Smooth muscle cell (in vitro differentiated cells): Measurements from ENCODE around the gene SLC22A16. TPM values are rescaled to one million over a fixed set of nuclear protein-coding genes. Genes with fewer than 3 reads are reported as not detected.

Source experiments
- DNase-seq: peaks from one replicate; lab custom pipeline; 2025; ENCODE audit not compliant: unreplicated experiment; lab: John Stamatoyannopoulos, UW
- H2AFZ ChIP-seq: fragments of 200-600 bp; sonication (generic); 2 replicates; pipeline ENCODE4 v1.6.0; 2016; ENCODE audit warnings: antibody characterized with exemption, low read depth, mild to moderate bottlenecking
- H3F3A ChIP-seq: fragments of 200-600 bp; sonication (generic); 2 replicates; pipeline ENCODE4 v1.6.0; 2017; ENCODE audit warnings: antibody characterized with exemption, low read depth
- H3K27ac ChIP-seq: fragments of 200-600 bp; sonication (generic); 2 replicates; pipeline ENCODE4 v1.5.1; 2016; ENCODE audit warnings: low read depth, mild to moderate bottlenecking
- H3K27me3 ChIP-seq: fragments of 200-600 bp; sonication (generic); 2 replicates; pipeline ENCODE4 v1.6.1; 2016; ENCODE audit warnings: low read depth, mild to moderate bottlenecking
- H3K36me3 ChIP-seq: fragments of 200-600 bp; sonication (generic); 2 replicates; pipeline ENCODE4 v1.5.1; 2016; ENCODE audit warnings: low read depth
- H3K4me1 ChIP-seq: fragments of 200-600 bp; sonication (generic); 2 replicates; pipeline ENCODE4 v1.5.1; 2016; ENCODE audit warnings: low read depth
- H3K4me2 ChIP-seq: fragments of 200-600 bp; sonication (generic); 2 replicates; pipeline ENCODE4 v1.6.0; 2016; ENCODE audit warnings: mild to moderate bottlenecking
- H3K4me3 ChIP-seq: fragments of 200-600 bp; sonication (generic); 2 replicates; pipeline ENCODE4 v1.5.1; 2016; ENCODE audit warnings: mild to moderate bottlenecking
- H3K79me2 ChIP-seq: fragments of 200-600 bp; sonication (generic); 2 replicates; pipeline ENCODE4 v1.6.0; 2016; ENCODE audit warnings: low read depth, mild to moderate bottlenecking
- H3K9ac ChIP-seq: fragments of 200-600 bp; sonication (generic); 2 replicates; pipeline ENCODE4 v1.6.0; 2016; ENCODE audit warnings: low read depth
- H3K9me3 ChIP-seq: fragments of 200-600 bp; sonication (generic); replicated peaks from 2 replicates; pipeline ENCODE4 v1.5.1; 2016; ENCODE audit warnings: low read depth
- H4K20me1 ChIP-seq: fragments of 200-600 bp; sonication (generic); 2 replicates; pipeline ENCODE4 v1.6.0; 2016; ENCODE audit warnings: low read depth
- WGBS: methylation state at CpG from one replicate; pipeline ENCODE4 v1.1.7; 2016; ENCODE audit warnings: low lambda C conversion rate; 5-methylcytosine and 5-hydroxymethylcytosine counted together
- polyA plus RNA-seq: library from polyadenylated mRNA; unstranded; fragments of >200 nt; fragmentation: Nextera tagmentation; extraction: Ambion mirVana; gene quantifications from 2 replicates; pipeline ENCODE4 v1.2.1, GENCODE V29; 2016
- total RNA-seq: library from RNA; depleted of rRNA; stranded (reverse); fragments of >200 nt; gene quantifications from 2 replicates; pipeline ENCODE4 v1.2.3, GENCODE V29; 2014
- TF ChIP-seq, protein P1 (sequence below): fragments of 200-600 bp; sonication (generic); IDR thresholded peaks from 2 replicates; pipeline ENCODE4 v1.5.1; 2017; ENCODE audit warnings: borderline replicate concordance, mild to moderate bottlenecking, antibody characterized with exemption; ENCODE audit not compliant: insufficient read depth, poor library complexity, severe bottlenecking

The SLC22A16 gene
- total and polyA plus RNA-seq, 2 experiments from 2014 or later = not detected

DNA sequence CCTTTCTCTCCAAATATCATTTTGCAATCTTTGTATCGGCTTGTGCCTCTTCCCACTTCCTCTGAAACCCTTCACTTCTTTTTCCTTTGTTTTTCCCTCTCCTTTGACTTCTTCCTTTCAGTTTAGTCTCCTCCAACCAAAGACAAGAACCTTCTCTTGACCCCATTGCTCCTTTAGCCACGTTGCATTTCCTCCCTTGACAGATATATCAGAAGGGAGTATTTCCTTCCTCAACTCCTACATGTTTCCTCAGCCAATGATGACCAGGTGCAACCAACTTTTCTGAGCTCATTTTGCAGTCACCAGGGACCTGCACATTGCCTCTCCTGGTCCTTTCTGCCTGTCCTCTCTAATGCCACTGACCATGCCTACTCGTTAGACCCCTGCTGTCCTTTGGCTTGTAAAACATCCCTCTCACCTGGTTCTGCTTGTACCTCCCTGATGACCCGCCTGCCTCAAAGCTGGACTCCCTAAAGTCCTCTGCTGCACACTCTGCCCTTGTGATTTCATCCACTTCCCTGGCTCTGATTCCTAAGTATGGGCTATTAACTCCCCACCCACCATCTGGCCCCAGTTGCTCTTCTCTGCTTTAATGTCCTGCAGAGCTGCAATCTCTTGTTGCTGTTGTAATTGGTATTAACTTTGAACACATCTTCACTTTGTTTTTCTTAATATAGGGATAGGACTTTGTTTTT is 27.4 kb downstream of the SLC22A16 start:
- H3K4me2 ChIP-seq = no peak overlapping the region
- no peaks in the 10 kb centered on the region for H4K20me1 ChIP-seq
- H3K9ac ChIP-seq = no peak overlapping the region
- H3K4me1 ChIP-seq = no peaks in the 10 kb centered on the region
- no peak overlapping the region for H3K27ac ChIP-seq
- TF ChIP-seq, protein P1, sequence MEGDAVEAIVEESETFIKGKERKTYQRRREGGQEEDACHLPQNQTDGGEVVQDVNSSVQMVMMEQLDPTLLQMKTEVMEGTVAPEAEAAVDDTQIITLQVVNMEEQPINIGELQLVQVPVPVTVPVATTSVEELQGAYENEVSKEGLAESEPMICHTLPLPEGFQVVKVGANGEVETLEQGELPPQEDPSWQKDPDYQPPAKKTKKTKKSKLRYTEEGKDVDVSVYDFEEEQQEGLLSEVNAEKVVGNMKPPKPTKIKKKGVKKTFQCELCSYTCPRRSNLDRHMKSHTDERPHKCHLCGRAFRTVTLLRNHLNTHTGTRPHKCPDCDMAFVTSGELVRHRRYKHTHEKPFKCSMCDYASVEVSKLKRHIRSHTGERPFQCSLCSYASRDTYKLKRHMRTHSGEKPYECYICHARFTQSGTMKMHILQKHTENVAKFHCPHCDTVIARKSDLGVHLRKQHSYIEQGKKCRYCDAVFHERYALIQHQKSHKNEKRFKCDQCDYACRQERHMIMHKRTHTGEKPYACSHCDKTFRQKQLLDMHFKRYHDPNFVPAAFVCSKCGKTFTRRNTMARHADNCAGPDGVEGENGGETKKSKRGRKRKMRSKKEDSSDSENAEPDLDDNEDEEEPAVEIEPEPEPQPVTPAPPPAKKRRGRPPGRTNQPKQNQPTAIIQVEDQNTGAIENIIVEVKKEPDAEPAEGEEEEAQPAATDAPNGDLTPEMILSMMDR = no peak
- no peaks in the 10 kb centered on the region for H3K36me3 ChIP-seq
- WGBS = 84% methylated on average over 4 of the region's 4 CpGs
- H3K79me2 ChIP-seq = no peaks in the 10 kb centered on the region
- H2AFZ ChIP-seq = no peak overlapping the region
- H3K4me3 ChIP-seq = no peak overlapping the region
- H3K27me3 ChIP-seq = no peaks in the 10 kb centered on the region
- no peaks in the 10 kb centered on the region for H3K9me3 ChIP-seq
- H3F3A ChIP-seq = no peaks in the 10 kb centered on the region
- no peak for DNase-seq

DNA sequence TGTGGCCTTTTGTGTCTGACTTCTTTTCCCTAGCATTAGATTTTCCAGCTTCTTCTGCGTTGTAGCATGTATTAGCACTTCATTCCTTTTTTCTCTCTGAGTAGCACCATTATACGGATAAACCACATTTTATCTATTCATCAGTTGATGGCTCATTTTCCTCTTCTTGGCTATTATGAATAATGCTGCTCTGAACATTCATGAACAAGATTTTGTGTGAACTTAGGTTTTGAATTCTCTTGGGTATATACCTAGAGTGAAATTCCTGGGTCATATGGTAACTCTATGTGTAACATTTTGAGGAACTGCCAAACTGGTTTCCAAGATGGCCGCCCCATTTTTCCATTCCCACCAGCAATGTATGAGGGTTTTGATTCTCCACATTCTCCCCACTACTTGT is 28.7 kb downstream of the SLC22A16 start:
- Histone ChIP-seq H2AFZ (no peak overlapping the region), H3K27ac (no peak overlapping the region), H3K79me2 (no peaks in the 10 kb centered on the region), H3K27me3 (no peaks in the 10 kb centered on the region), H3K4me2 (no peak overlapping the region), H3K9ac (no peak overlapping the region), H3K4me1 (no peaks in the 10 kb centered on the region), H4K20me1 (no peaks in the 10 kb centered on the region), H3F3A (no peaks in the 10 kb centered on the region), H3K9me3 (no peaks in the 10 kb centered on the region), H3K36me3 (no peaks in the 10 kb centered on the region), H3K4me3 (no peak overlapping the region)
- TF ChIP-seq, protein P1 = no peak
- 88% methylated on average over 3 of the region's 3 CpGs for WGBS
- no peak for DNase-seq

DNA sequence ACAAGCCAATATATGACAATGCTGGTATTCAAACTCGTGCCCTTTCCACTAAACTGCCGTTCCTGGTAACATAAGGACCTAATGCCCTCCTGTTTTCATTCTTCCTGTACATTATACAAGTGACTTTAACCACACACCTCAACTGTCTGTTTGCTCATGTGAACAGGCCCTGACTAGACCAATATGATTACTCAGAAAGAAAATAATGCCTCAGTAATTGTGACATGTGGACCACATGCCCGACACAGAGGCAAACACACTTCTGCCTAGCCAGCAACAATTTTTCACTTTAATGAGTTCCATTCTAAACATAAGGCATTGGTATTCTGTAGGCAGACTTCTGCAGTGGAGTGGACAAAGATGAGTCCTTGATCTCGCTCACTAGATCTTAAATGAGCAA is 30.0 kb downstream of the SLC22A16 start:
- H3K36me3 ChIP-seq = no peaks in the 10 kb centered on the region
- H3K9ac ChIP-seq = no peak overlapping the region
- H3K9me3 ChIP-seq = no peaks in the 10 kb centered on the region
- no peaks in the 10 kb centered on the region for H3F3A ChIP-seq
- no peak for DNase-seq
- 78% methylated on average over 4 of the region's 4 CpGs for WGBS
- H3K27ac ChIP-seq = no peak overlapping the region
- TF ChIP-seq, protein P1 = no peak
- no peaks in the 10 kb centered on the region for H3K27me3 ChIP-seq
- no peak overlapping the region for H3K4me2 ChIP-seq
- no peaks in the 10 kb centered on the region for H4K20me1 ChIP-seq
- no peaks in the 10 kb centered on the region for H3K79me2 ChIP-seq
- H3K4me1 ChIP-seq = no peaks in the 10 kb centered on the region
- no peak overlapping the region for H2AFZ ChIP-seq
- no peak overlapping the region for H3K4me3 ChIP-seq

DNA sequence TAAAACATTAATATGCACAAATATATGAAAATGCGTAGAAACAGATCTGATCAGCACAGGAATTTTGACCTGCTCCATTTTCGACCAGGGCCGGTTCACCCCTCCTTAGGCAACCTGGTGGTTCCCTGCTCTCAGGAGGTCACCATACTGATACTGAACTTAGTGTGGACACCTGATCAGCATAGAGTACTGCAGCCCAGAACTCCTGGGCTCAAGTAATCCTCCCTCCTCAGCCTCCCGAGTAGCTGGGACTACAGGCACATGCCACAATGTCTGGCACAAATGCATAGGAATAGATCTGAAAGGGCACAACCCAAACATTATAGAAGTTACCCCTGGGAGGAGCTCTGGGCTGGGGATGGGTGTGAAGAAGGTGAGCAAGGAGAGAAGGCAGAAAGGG is 36.4 kb downstream of the SLC22A16 start:
- H3K36me3 ChIP-seq = no peaks in the 10 kb centered on the region
- no peaks in the 10 kb centered on the region for H3F3A ChIP-seq
- H3K4me2 ChIP-seq = no peak overlapping the region
- no peak overlapping the region for H3K9ac ChIP-seq
- H3K4me1 ChIP-seq = no peaks in the 10 kb centered on the region
- no peak overlapping the region for H3K27ac ChIP-seq
- H3K79me2 ChIP-seq = no peaks in the 10 kb centered on the region
- no peaks in the 10 kb centered on the region for H4K20me1 ChIP-seq
- no peak overlapping the region for H2AFZ ChIP-seq
- TF ChIP-seq, protein P1 = no peak
- no peaks in the 10 kb centered on the region for H3K27me3 ChIP-seq
- 92% methylated on average over 4 of the region's 4 CpGs for WGBS
- no peak for DNase-seq
- no peaks in the 10 kb centered on the region for H3K9me3 ChIP-seq
- H3K4me3 ChIP-seq = no peak overlapping the region
